Heart right ventricle (tissue), 16 donors: Measurements from ENCODE around the gene PRDM2. TPM values are rescaled to one million over a fixed set of nuclear protein-coding genes. Genes with fewer than 3 reads are reported as not detected.
A peak's percentile ranks its signal among the peaks of the same experiment; 100 is the strongest.

Experiments used
- ATAC-seq, 8 donors: fragments of 200-7000 bp; cut with Tn5 transposase; one replicate each; pipeline ENCODE4 v1.9.1; 2020; ENCODE audit warnings: mild to moderate bottlenecking in 8 of 8, moderate library complexity in 8 of 8, moderate number of reproducible peaks in 1 of 8
- DNase-seq, 2 donors: peaks; one replicate each; pipeline ENCODE4 v3.0.0-alpha.2; 2020
- H3K27ac ChIP-seq, 10 donors: fragments of 200-600 bp; sonication (generic) in 2 of 10; one replicate each; pipeline versions ENCODE4 v1.5.0 to v1.8.0; 2020 to 2022; ENCODE audit warnings: mild to moderate bottlenecking in 3 of 10
- H3K27me3 ChIP-seq, 7 donors: fragments of 200-600 bp; one replicate each; pipeline ENCODE4 v1.8.0; 2021 to 2022; ENCODE audit warnings: mild to moderate bottlenecking in 2 of 7
- H3K36me3 ChIP-seq, 9 donors: fragments of 200-600 bp; sonication (generic) in 1 of 9; one replicate each; pipeline versions ENCODE4 v1.5.0 to v1.8.0; 2020 to 2022; ENCODE audit warnings: mild to moderate bottlenecking in 2 of 9
- H3K4me1 ChIP-seq, 9 donors: fragments of 200-600 bp; sonication (generic) in 1 of 9; one replicate each; pipeline versions ENCODE4 v1.5.0 to v1.8.0; 2020 to 2022; ENCODE audit warnings: mild to moderate bottlenecking in 4 of 9
- H3K4me3 ChIP-seq, 10 donors: fragments of 200-600 bp; sonication (generic) in 2 of 10; one replicate each; pipeline versions ENCODE4 v1.5.0 to v1.8.0; 2020 to 2022; ENCODE audit warnings: mild to moderate bottlenecking in 7 of 10, moderate library complexity in 2 of 10
- H3K9me3 ChIP-seq, 11 donors: fragments of 200-600 bp in 10 of 11; sonication (generic) in 2 of 11; one replicate each; pipeline versions ENCODE4 v1.5.0 to v1.8.0; 2013 to 2022; ENCODE audit warnings: mild to moderate bottlenecking in 2 of 11, control low read depth in 1 of 11, moderate library complexity in 1 of 11
- WGBS, 2 donors: extraction: QIAGEN DNeasy Blood & Tissue Kit; methylation state at CpG; one replicate each; pipeline ENCODE4 v1.1.7; 2013; ENCODE audit warnings: inconsistent platforms in 1 of 2; 5-methylcytosine and 5-hydroxymethylcytosine counted together
- intact Hi-C, 10 donors: fragments of 100-400 bp; cut with DNase I; formaldehyde crosslinking; loops; one replicate each; pipeline versions ENCODE4 v1.11.1 to v1.14.2; 2022
- polyA plus RNA-seq, 2 donors: library from polyadenylated mRNA; stranded (reverse); fragments of 200-250 nt; gene quantifications; one replicate each; pipeline ENCODE4 v1.2.3, GENCODE V29; 2013
- total RNA-seq, 10 donors: library from RNA; stranded (reverse); fragmentation: NEBNext Ultra II Directional in 3 of 10; extraction: Animal tissue kit (Norgen Biotek cat#: 25700) in 3 of 10; gene quantifications; one replicate each; pipeline versions ENCODE4 v1.2.1 to v1.2.4, GENCODE V29; 2021 to 2023
- TF ChIP-seq, protein P1 (sequence below), 9 donors: fragments of 200-600 bp; sonication (generic) in 2 of 9; IDR thresholded peaks; one replicate each; pipeline versions ENCODE4 v1.5.0 to v1.8.0; 2021 to 2022; ENCODE audit warnings: antibody characterized with exemption in 9 of 9, mild to moderate bottlenecking in 5 of 9, moderate library complexity in 1 of 9
- donor health status: Arrhythmogenic right ventricular cardiomyopathy.
- donor health status: ischemic (EF 13 %, LVEDD 7.1; RV severe dilation, severe dysfunction).
- donor health status: healthy with polysubstance abuse.
- donor health status: DM: no; HTN: yes; CAD: no.
- donor health status: DM: no; HTN: no; CAD: no.
- donor health status: ischemic (EF 25% LVEDD 6.9; RV normal size, moderate dysfunction).
- donor health status: ischemic (EF 25% LVEDD 5.7; RV mildly dilated, moderate dysfunction).
- donor health status: healthy.
- donor health status: DM: yes; HTN: yes; CAD: no.
- donor health status: Ischemic cardiomyopathy.
- donor health status: ischemic (EF 35%, LVEDD 5.7; RV mildly dilated, moderate dysfunction).
- donor health status: nonischemic (EF 11% LVEDD 7.7; RV severe dilation, severe dysfunction).
- donor health status: DM: yes; HTN: yes; CAD: no.
- donor health status: PGD.
- donor health status: ischemic (EF 29% LVEDD 5.4; RV normal size, mild dysfunction).
- donor health status: nonischemic (EF 23%, LVEDD 6.1; RV moderate dilation, normal function).

The PRDM2 gene
- total and polyA plus RNA-seq, 12 donors = 10.3 to 57.3 (median 42.4) TPM

- Histone ChIP-seq H3K4me1 (peaks cover 0 to 75% (median 66%) of the 10 kb centered on the region in 9 donors), H3K36me3 (peaks cover 0 to 14% (median 0%) of the 10 kb centered on the region in 9 donors), H3K27ac (no peak overlapping the region), H3K27me3 (no peaks in the 10 kb centered on the region), H3K9me3 (no peaks in the 10 kb centered on the region), H3K4me3 (peak overlapping the region in 2 of 10 donors; percentile 87 to 90)
- no peak for ATAC-seq
- TF ChIP-seq, protein P1, sequence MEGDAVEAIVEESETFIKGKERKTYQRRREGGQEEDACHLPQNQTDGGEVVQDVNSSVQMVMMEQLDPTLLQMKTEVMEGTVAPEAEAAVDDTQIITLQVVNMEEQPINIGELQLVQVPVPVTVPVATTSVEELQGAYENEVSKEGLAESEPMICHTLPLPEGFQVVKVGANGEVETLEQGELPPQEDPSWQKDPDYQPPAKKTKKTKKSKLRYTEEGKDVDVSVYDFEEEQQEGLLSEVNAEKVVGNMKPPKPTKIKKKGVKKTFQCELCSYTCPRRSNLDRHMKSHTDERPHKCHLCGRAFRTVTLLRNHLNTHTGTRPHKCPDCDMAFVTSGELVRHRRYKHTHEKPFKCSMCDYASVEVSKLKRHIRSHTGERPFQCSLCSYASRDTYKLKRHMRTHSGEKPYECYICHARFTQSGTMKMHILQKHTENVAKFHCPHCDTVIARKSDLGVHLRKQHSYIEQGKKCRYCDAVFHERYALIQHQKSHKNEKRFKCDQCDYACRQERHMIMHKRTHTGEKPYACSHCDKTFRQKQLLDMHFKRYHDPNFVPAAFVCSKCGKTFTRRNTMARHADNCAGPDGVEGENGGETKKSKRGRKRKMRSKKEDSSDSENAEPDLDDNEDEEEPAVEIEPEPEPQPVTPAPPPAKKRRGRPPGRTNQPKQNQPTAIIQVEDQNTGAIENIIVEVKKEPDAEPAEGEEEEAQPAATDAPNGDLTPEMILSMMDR (IDR thresholded peaks at IDR 0.05) = no peak
- WGBS, 2 donors = 78 to 85% methylated on average over 5 of the region's 5 CpGs
- intact Hi-C loops = loop anchor here in 1 of 10 donors (10.0 kb wide), 1 partner anchor 47 kb away; the partner anchor contains the start of gene PRDM2
- no peak for DNase-seq
Observed at GRCh38 chr1:13751458-13751871, 51.5 kb downstream of the PRDM2 start.

DNA sequence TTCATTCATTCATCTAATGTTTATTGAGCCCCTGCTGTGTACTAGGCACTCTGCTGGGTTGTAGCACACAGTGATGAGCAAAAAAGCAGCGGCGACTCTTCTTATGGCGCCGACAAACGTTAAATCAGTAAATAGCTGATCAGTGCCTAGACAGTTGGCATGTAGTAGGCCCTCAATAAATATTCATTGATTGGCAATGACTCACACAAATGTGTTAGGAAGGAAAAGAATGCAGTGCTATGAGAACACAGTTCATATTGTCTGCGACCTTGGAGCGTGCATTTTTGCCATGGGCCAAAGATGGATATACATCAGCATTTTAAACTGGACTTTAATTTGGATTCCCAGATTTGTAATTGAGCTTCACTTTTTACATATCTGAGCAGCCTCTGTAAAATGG is 52.0 kb downstream of the PRDM2 start:
- Histone ChIP-seq H3K4me1 (peaks cover 0 to 81% (median 72%) of the 10 kb centered on the region in 9 donors), H3K27ac (no peak overlapping the region)
- intact Hi-C loops = loop anchor here in 1 of 10 donors (10.0 kb wide), 1 partner anchor 47 kb away; the partner anchor contains the start of gene PRDM2

GRCh38 chr1:13752852-13753251 is 52.9 kb downstream of the PRDM2 start:
- no peaks in the 10 kb centered on the region for H3K27me3 ChIP-seq
- ATAC-seq = no peak
- no peak for DNase-seq
- peaks cover 0 to 89% (median 80%) of the 10 kb centered on the region in 9 donors for H3K4me1 ChIP-seq
- H3K9me3 ChIP-seq = no peaks in the 10 kb centered on the region
- no peak overlapping the region for H3K4me3 ChIP-seq
- H3K36me3 ChIP-seq = peaks cover 0 to 14% (median 0%) of the 10 kb centered on the region in 9 donors
- WGBS, 2 donors = 91% methylated on average over 6 of the region's 6 CpGs
- TF ChIP-seq, protein P1 (IDR thresholded peaks at IDR 0.05) = no peak
- intact Hi-C loops = loop anchor here in 1 of 10 donors (10.0 kb wide), 1 partner anchor 48 kb away; the partner anchor contains the start of gene PRDM2
- H3K27ac ChIP-seq = no peak overlapping the region

More for the DNA sequence above, 52.0 kb downstream of the PRDM2 start:
- DNase-seq (no peak), ATAC-seq (no peak)
- no peak overlapping the region for H3K4me3 ChIP-seq
- H3K9me3 ChIP-seq = no peaks in the 10 kb centered on the region
- no peaks in the 10 kb centered on the region for H3K27me3 ChIP-seq
- H3K36me3 ChIP-seq = peaks cover 0 to 14% (median 0%) of the 10 kb centered on the region in 9 donors
- TF ChIP-seq, protein P1 (IDR thresholded peaks at IDR 0.05) = no peak
- WGBS, 2 donors = 93% methylated on average over 7 of the region's 7 CpGs

GRCh38 chr1:13753636-13754402 is 53.8 kb downstream of the PRDM2 start:
- TF ChIP-seq, protein P1 (IDR thresholded peaks at IDR 0.05) = no peak
- no peak overlapping the region for H3K4me3 ChIP-seq
- peak overlapping the region in 4 of 10 donors; percentile 3 to 72 (median 32) for H3K27ac ChIP-seq
- no peaks in the 10 kb centered on the region for H3K9me3 ChIP-seq
- no peak for DNase-seq
- intact Hi-C loops = loop anchor here in 1 of 10 donors (10.0 kb wide), 1 partner anchor 49 kb away; the partner anchor contains the start of gene PRDM2
- WGBS, 2 donors = 73 to 84% methylated on average over 5 of the region's 5 CpGs
- H3K4me1 ChIP-seq = peaks cover 0 to 91% (median 82%) of the 10 kb centered on the region in 9 donors
- no peaks in the 10 kb centered on the region for H3K27me3 ChIP-seq
- ATAC-seq = no peak
- H3K36me3 ChIP-seq = peaks cover 0 to 14% (median 0%) of the 10 kb centered on the region in 9 donors
